ENCODE results near the gene RPS27L. TPM values are rescaled to one million over a fixed set of nuclear protein-coding genes. Genes with fewer than 3 reads are reported as not detected.

RPS27L gene
- total RNA-seq, 1 experiment from 2014 or later: 133 TPM

DNA sequence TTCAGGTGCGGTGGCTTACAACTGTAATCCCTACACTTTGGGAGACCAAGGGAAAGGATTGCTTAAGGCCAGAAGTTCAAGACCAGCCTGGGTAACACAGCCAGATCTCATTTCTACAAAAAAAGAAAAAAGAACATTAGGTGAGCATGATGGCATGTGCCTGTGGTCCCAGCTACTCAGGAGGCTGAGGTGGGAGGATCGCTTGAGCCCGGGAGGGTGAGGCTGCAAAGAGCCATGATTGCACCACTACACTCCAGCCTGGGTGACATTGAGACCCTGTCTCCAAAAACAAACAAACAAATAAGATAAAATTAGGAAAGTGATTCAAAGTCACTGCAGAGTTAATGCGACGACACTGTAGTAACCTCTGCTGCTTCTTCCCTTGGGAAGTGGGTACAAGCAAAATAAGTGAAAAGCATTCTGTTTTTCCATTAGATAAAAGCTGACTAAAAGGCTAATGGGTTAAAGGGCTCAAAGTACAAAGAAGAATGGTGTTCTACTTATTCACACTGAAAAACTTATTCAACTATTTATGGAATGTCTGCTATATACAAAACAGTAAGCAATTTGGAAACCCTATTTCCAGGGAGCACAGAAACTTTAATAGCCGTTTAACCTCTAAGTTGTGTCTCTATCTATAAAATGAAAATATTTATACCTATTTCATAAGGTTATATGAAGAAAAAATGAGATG lies 8.0 kb upstream of the RPS27L start:
- Mint-ChIP-seq H3K27me3 (ENCODE audit: low read depth) (no peaks in the 10 kb centered on the region), H3K9me3 (no peaks in the 10 kb centered on the region), H3K27ac (no peak overlapping the region), H3K36me3 (no peaks in the 10 kb centered on the region; the same call in 1 of the 2 replicates), H3K4me1 (peaks cover 8% of the 10 kb centered on the region), H3K4me3 (no peak overlapping the region)
- TF ChIP-seq, protein P1, sequence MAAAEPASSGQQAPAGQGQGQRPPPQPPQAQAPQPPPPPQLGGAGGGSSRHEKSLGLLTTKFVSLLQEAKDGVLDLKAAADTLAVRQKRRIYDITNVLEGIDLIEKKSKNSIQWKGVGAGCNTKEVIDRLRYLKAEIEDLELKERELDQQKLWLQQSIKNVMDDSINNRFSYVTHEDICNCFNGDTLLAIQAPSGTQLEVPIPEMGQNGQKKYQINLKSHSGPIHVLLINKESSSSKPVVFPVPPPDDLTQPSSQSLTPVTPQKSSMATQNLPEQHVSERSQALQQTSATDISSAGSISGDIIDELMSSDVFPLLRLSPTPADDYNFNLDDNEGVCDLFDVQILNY (CRISPR knock-in tag; IDR thresholded peaks at IDR 0.05): no peak
- TF ChIP-seq TCF7 (CRISPR knock-in tag; IDR thresholded peaks at IDR 0.05; ENCODE audit: low read depth): no peak
- TF ChIP-seq SMAD3 (CRISPR knock-in tag; IDR thresholded peaks at IDR 0.05; ENCODE audit: borderline replicate concordance): no peak
- TF ChIP-seq JAZF1 (CRISPR knock-in tag; IDR thresholded peaks at IDR 0.05): no peak
- TF ChIP-seq ZNF263 (CRISPR knock-in tag; IDR thresholded peaks at IDR 0.05; ENCODE audit: low read depth): no peak
- TF ChIP-seq GRHL2 (CRISPR knock-in tag; IDR thresholded peaks at IDR 0.05; ENCODE audit: insufficient replicate concordance, severe bottlenecking): no peak
- no peak for TF ChIP-seq ELF4 (CRISPR knock-in tag; IDR thresholded peaks at IDR 0.05; ENCODE audit: low read depth)
- TF ChIP-seq ZNF232 (CRISPR knock-in tag; IDR thresholded peaks at IDR 0.05): no peak
- TF ChIP-seq, protein P2, sequence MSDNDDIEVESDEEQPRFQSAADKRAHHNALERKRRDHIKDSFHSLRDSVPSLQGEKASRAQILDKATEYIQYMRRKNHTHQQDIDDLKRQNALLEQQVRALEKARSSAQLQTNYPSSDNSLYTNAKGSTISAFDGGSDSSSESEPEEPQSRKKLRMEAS (CRISPR knock-in tag; IDR thresholded peaks at IDR 0.05): no peak
- no peak for TF ChIP-seq PRRX2 (CRISPR knock-in tag; IDR thresholded peaks at IDR 0.05)
- no peak for TF ChIP-seq GTF2I (CRISPR knock-in tag; conservative IDR thresholded peaks at IDR 0.05)
- TF ChIP-seq, protein P3, sequence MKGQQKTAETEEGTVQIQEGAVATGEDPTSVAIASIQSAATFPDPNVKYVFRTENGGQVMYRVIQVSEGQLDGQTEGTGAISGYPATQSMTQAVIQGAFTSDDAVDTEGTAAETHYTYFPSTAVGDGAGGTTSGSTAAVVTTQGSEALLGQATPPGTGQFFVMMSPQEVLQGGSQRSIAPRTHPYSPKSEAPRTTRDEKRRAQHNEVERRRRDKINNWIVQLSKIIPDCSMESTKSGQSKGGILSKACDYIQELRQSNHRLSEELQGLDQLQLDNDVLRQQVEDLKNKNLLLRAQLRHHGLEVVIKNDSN (CRISPR knock-in tag; IDR thresholded peaks at IDR 0.05): no peak
- no peak for TF ChIP-seq NR3C1 (CRISPR knock-in tag; conservative IDR thresholded peaks at IDR 0.05; ENCODE audit: low read depth)
- TF ChIP-seq MXD4 (CRISPR knock-in tag; IDR thresholded peaks at IDR 0.05; ENCODE audit: borderline replicate concordance): no peak
- TF ChIP-seq ZNF219 (CRISPR knock-in tag; IDR thresholded peaks at IDR 0.05; ENCODE audit: borderline replicate concordance): no peak
- TF ChIP-seq NR2C2 (CRISPR knock-in tag; IDR thresholded peaks at IDR 0.05): no peak
- TF ChIP-seq, protein P4, sequence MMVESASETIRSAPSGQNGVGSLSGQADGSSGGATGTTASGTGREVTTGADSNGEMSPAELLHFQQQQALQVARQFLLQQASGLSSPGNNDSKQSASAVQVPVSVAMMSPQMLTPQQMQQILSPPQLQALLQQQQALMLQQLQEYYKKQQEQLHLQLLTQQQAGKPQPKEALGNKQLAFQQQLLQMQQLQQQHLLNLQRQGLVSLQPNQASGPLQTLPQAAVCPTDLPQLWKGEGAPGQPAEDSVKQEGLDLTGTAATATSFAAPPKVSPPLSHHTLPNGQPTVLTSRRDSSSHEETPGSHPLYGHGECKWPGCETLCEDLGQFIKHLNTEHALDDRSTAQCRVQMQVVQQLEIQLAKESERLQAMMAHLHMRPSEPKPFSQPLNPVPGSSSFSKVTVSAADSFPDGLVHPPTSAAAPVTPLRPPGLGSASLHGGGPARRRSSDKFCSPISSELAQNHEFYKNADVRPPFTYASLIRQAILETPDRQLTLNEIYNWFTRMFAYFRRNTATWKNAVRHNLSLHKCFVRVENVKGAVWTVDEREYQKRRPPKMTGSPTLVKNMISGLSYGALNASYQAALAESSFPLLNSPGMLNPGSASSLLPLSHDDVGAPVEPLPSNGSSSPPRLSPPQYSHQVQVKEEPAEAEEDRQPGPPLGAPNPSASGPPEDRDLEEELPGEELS (CRISPR knock-in tag; IDR thresholded peaks at IDR 0.05): no peak
- no peak for TF ChIP-seq ESRRA (CRISPR knock-in tag; IDR thresholded peaks at IDR 0.05; ENCODE audit: borderline replicate concordance)
- TF ChIP-seq, protein P5, sequence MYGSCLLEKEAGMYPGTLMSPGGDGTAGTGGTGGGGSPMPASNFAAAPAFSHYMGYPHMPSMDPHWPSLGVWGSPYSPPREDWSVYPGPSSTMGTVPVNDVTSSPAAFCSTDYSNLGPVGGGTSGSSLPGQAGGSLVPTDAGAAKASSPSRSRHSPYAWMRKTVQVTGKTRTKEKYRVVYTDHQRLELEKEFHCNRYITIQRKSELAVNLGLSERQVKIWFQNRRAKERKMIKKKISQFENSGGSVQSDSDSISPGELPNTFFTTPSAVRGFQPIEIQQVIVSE (CRISPR knock-in tag; IDR thresholded peaks at IDR 0.05; ENCODE audit: borderline replicate concordance): no peak
- ATAC-seq (no peak), DNase-seq (ENCODE audit: low spot score) (no peak)
- ChIA-PET CTCF (interaction anchor here (0.7 to 1.4 kb wide), 2 partner anchors 13 to 310 kb away, joined by 3 to 4 read pairs; no protein-coding TSS in a partner anchor), POLR2A (no interaction called here)

DNA sequence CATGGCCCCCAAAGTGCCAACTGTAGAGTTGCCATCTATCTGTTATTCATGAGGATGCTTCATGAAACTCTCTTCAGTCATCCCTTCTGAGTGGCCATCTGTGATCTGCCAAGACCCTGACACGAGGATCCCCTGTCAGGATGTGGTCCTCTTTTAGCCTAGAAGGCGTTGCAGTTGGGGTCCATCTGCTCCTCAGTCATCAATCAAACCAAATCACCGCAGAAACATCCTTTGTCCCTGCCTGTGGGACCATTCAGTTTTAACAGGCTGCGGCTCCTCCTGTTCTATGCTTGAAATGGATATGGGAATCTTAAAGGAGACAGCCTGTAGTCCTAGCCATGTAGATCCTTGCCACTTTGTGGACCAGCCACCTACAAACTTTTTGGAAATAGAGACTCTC lies 5.9 kb upstream of the RPS27L start:
- no peak for DNase-seq (ENCODE audit: low spot score)
- Mint-ChIP-seq H3K9me3 (peaks cover 5% of the 10 kb centered on the region), H3K4me3 (no peak overlapping the region), H3K27me3 (ENCODE audit: low read depth) (no peaks in the 10 kb centered on the region), H3K27ac (no peak overlapping the region), H3K4me1 (peaks cover 9% of the 10 kb centered on the region), H3K36me3 (peaks cover 6% of the 10 kb centered on the region)
- TF ChIP-seq, protein P6, sequence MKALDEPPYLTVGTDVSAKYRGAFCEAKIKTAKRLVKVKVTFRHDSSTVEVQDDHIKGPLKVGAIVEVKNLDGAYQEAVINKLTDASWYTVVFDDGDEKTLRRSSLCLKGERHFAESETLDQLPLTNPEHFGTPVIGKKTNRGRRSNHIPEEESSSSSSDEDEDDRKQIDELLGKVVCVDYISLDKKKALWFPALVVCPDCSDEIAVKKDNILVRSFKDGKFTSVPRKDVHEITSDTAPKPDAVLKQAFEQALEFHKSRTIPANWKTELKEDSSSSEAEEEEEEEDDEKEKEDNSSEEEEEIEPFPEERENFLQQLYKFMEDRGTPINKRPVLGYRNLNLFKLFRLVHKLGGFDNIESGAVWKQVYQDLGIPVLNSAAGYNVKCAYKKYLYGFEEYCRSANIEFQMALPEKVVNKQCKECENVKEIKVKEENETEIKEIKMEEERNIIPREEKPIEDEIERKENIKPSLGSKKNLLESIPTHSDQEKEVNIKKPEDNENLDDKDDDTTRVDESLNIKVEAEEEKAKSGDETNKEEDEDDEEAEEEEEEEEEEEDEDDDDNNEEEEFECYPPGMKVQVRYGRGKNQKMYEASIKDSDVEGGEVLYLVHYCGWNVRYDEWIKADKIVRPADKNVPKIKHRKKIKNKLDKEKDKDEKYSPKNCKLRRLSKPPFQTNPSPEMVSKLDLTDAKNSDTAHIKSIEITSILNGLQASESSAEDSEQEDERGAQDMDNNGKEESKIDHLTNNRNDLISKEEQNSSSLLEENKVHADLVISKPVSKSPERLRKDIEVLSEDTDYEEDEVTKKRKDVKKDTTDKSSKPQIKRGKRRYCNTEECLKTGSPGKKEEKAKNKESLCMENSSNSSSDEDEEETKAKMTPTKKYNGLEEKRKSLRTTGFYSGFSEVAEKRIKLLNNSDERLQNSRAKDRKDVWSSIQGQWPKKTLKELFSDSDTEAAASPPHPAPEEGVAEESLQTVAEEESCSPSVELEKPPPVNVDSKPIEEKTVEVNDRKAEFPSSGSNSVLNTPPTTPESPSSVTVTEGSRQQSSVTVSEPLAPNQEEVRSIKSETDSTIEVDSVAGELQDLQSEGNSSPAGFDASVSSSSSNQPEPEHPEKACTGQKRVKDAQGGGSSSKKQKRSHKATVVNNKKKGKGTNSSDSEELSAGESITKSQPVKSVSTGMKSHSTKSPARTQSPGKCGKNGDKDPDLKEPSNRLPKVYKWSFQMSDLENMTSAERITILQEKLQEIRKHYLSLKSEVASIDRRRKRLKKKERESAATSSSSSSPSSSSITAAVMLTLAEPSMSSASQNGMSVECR (CRISPR knock-in tag; IDR thresholded peaks at IDR 0.05; ENCODE audit: borderline replicate concordance): no peak
- TF ChIP-seq GABPB1 (CRISPR knock-in tag; IDR thresholded peaks at IDR 0.05) (no peak), TEAD1 (CRISPR knock-in tag; IDR thresholded peaks at IDR 0.05) (no peak)
- POLR2A ChIA-PET: interaction anchor here (0.7 kb wide), 1 partner anchor 160 kb away, joined by 3 read pairs; no protein-coding TSS in a partner anchor
- no peak for ATAC-seq
- CTCF ChIA-PET: no interaction called here
